CD4-positive, alpha-beta T cell (primary cell): Measurements from ENCODE around the gene TAF1C. TPM values are rescaled to one million over a fixed set of nuclear protein-coding genes. Genes with fewer than 3 reads are reported as not detected.

Experiments used
- ATAC-seq: fragments of 200-7000 bp; cut with Tn5 transposase; one replicate; pipeline ENCODE4 v1.10.0; 2022; ENCODE audit warnings: mild to moderate bottlenecking; ENCODE audit not compliant: poor library complexity
- CTCF ChIA-PET: fragments of 350-600 bp; sonication (Branson Sonifier 250); formaldehyde crosslinking; loops from one replicate; lab custom pipeline; 2021; ENCODE audit warnings: antibody characterized with exemption, inconsistent platforms; lab: Charles Lee
- POLR2A ChIA-PET: fragments of 350-600 bp; sonication (Branson Sonifier 250); formaldehyde crosslinking; loops from one replicate; lab custom pipeline; 2021; ENCODE audit warnings: antibody characterized with exemption, inconsistent platforms; lab: Charles Lee
- DNase-seq, 14 experiments: peaks; one replicate each; pipeline ENCODE4 v3.0.0-alpha.2; 2013 to 2020; ENCODE audit warnings: mixed read lengths in 2 of 14
- H3K27ac ChIP-seq, 2 donors: one replicate each; pipeline versions ENCODE4 v1.5.1 to v1.7.0; 2013; ENCODE audit warnings: low read length in 2 of 2, low read depth in 1 of 2, mild to moderate bottlenecking in 1 of 2
- H3K27me3 ChIP-seq, 2 experiments: 1 replicate in 1 of 2; 2 replicates in 1 of 2; pipeline versions ENCODE4 v1.6.1 to v1.7.0; 2013; ENCODE audit warnings: low read length in 2 of 2, control low read depth in 1 of 2, mild to moderate bottlenecking in 1 of 2, moderate library complexity in 1 of 2; ENCODE audit not compliant: insufficient read depth in 2 of 2, control insufficient read depth in 1 of 2
- H3K36me3 ChIP-seq: one replicate; pipeline ENCODE4 v1.6.1; 2013; ENCODE audit warnings: low read length, control low read depth; ENCODE audit not compliant: insufficient read depth
- H3K4me1 ChIP-seq: one replicate; pipeline ENCODE4 v1.6.1; 2013; ENCODE audit warnings: low read length, control low read depth; ENCODE audit not compliant: insufficient read depth
- H3K4me3 ChIP-seq: one replicate; pipeline ENCODE4 v1.5.1; 2013; ENCODE audit warnings: mild to moderate bottlenecking, low read length, moderate library complexity
- H3K9me3 ChIP-seq, 2 experiments: 1 replicate in 1 of 2; 2 replicates in 1 of 2; pipeline versions ENCODE4 v1.6.1 to v1.7.0; 2013; ENCODE audit warnings: low read length in 2 of 2, mild to moderate bottlenecking in 2 of 2, control low read depth in 1 of 2, moderate library complexity in 1 of 2; ENCODE audit not compliant: control insufficient read depth in 1 of 2, insufficient read depth in 1 of 2
- H3K27ac Mint-ChIP-seq: one replicate; pipeline ENCODE4 v1.8.0; 2020; ENCODE audit warnings: mixed read lengths
- H3K27me3 Mint-ChIP-seq: one replicate; pipeline ENCODE4 v1.8.0; 2021; ENCODE audit warnings: mixed read lengths
- H3K36me3 Mint-ChIP-seq: one replicate; pipeline ENCODE4 v1.8.0; 2021; ENCODE audit warnings: low read depth, mixed read lengths
- H3K4me1 Mint-ChIP-seq: one replicate; pipeline ENCODE4 v1.8.0; 2021; ENCODE audit warnings: low read depth, mixed read lengths
- H3K4me3 Mint-ChIP-seq: one replicate; pipeline ENCODE4 v1.8.0; 2020; ENCODE audit warnings: mild to moderate bottlenecking, mixed read lengths
- H3K9me3 Mint-ChIP-seq: one replicate; pipeline ENCODE4 v1.8.0; 2020; ENCODE audit warnings: mixed read lengths
- intact Hi-C, 2 experiments: fragments of 100-400 bp; cut with DNase I in 1 of 2; cut with micrococcal nuclease in 1 of 2; formaldehyde crosslinking; loops; one replicate each; pipeline versions ENCODE4 v1.15.1 to v1.9.0; 2023 to 2025; cut with DNase I, micrococcal nuclease
- total RNA-seq, 174 experiments: library from RNA in 2 of 174; stranded (reverse) in 2 of 174; gene quantifications; one replicate each; pipeline ENCODE4 v1.2.3 and lab custom pipeline; 2021 to 2026
- TF ChIP-seq, protein P1 (sequence below): fragments of 200-600 bp; IDR thresholded peaks from one replicate; pipeline ENCODE4 v1.8.0; 2022; ENCODE audit warnings: antibody characterized with exemption, mild to moderate bottlenecking

The TAF1C gene
- total RNA-seq, 2 experiments from 2014 or later, result 75.6 to 82.1 TPM

DNA sequence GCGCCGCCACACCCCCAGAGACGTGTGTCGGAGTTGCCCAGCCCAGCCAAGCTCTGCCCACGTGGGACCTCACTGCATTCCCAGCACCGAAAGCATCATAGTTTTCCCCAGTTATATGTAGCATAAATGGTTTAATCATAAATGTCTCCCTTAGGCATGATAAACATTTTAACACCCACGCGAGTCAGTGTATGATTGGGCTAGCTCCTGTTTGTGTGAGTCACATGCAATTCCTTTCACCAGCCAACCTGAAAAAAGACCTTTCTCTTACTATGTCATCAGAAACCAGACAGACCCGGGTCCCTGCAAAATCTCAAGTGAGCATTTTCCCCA is 9.2 kb downstream of the TAF1C start:
- ATAC-seq, result no peak
- peaks cover 6% of the 10 kb centered on the region for H3K4me1 Mint-ChIP-seq
- H3K36me3 Mint-ChIP-seq, result peaks cover 25% of the 10 kb centered on the region
- H3K9me3 ChIP-seq, result no peaks in the 10 kb centered on the region
- ChIA-PET CTCF (interaction anchor here (1.6 kb wide), 1 partner anchor 9 kb away, joined by 7 read pairs; the partner anchor contains the start of gene TAF1C), POLR2A (no interaction called here)
- no peak overlapping the region for H3K27ac Mint-ChIP-seq
- DNase-seq, result no peak
- intact Hi-C loops, result loop anchor here in 1 of 2 experiments (10.0 kb wide), 1 partner anchor 253 kb away; no protein-coding TSS in a partner anchor
- no peak overlapping the region for H3K4me3 Mint-ChIP-seq
- TF ChIP-seq, protein P1, sequence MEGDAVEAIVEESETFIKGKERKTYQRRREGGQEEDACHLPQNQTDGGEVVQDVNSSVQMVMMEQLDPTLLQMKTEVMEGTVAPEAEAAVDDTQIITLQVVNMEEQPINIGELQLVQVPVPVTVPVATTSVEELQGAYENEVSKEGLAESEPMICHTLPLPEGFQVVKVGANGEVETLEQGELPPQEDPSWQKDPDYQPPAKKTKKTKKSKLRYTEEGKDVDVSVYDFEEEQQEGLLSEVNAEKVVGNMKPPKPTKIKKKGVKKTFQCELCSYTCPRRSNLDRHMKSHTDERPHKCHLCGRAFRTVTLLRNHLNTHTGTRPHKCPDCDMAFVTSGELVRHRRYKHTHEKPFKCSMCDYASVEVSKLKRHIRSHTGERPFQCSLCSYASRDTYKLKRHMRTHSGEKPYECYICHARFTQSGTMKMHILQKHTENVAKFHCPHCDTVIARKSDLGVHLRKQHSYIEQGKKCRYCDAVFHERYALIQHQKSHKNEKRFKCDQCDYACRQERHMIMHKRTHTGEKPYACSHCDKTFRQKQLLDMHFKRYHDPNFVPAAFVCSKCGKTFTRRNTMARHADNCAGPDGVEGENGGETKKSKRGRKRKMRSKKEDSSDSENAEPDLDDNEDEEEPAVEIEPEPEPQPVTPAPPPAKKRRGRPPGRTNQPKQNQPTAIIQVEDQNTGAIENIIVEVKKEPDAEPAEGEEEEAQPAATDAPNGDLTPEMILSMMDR, result no peak
- H3K27me3 ChIP-seq, result no peaks in the 10 kb centered on the region
- H3K27me3 Mint-ChIP-seq, result no peaks in the 10 kb centered on the region
- H3K4me1 ChIP-seq, result no peaks in the 10 kb centered on the region
- H3K27ac ChIP-seq, result no peak overlapping the region
- peaks cover 41% of the 10 kb centered on the region for H3K36me3 ChIP-seq
- no peak overlapping the region for H3K4me3 ChIP-seq
- H3K9me3 Mint-ChIP-seq, result no peaks in the 10 kb centered on the region

DNA sequence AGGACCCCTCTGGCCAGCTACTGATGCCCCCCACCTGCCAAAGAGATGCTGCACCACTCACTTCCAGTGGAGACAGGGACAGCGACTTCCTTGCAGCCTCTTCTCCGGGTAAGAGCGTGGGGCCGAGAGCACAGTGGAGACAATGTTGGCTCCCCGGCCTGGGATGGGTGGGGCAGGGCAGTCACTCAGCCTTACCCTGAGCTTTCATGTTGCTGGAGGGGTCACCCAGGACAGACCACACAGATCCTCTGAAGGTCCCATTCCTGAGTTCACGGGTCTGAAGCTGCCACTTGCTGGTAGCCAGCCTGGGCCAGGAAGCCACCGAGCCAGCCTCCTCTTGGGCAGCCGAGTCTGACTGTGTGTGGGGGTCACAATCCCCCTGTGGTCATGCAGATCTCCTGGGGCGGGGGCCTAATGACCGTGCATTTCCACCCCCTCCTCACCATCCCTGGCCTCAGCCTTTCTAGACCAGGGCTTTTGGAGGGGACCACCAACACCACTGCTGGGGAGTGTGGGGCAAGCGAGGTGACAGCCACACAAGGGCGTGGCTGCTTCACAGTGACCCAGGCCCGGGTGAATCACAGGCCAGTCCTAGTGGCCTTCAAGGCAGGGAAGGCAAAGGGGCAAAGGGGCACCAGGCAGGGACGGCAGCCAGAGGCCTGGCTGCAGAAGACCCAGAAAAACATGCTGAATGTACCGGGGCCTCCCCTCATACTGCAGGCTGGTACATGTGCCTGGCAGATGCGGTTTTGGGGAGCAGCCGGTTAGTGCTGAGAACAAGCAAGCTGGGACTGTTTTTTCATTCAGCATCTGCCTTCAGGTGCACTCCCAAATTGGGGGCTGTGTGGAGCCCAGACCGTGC is 10.4 kb downstream of the TAF1C start:
- ATAC-seq (no peak), DNase-seq (peak in 1 of 14 experiments; percentile 36)
- Histone ChIP-seq H3K4me1 (no peaks in the 10 kb centered on the region), H3K9me3 (no peaks in the 10 kb centered on the region), H3K27me3 (peaks cover 0 to 1% of the 10 kb centered on the region in 2 experiments), H3K4me3 (no peak overlapping the region), H3K36me3 (peaks cover 29% of the 10 kb centered on the region), H3K27ac (no peak overlapping the region)
- peaks cover 14% of the 10 kb centered on the region for H3K36me3 Mint-ChIP-seq
- CTCF ChIA-PET, result interaction anchor here (1.3 to 1.6 kb wide), 2 partner anchors 10 kb away, joined by 7 to 9 read pairs; partner anchors contain the start of gene TAF1C
- peaks cover 6% of the 10 kb centered on the region for H3K4me1 Mint-ChIP-seq
- H3K4me3 Mint-ChIP-seq, result no peak overlapping the region
- POLR2A ChIA-PET, result interaction anchor here (1.4 kb wide), 1 partner anchor 10 kb away, joined by 8 read pairs; the partner anchor contains the start of gene TAF1C
- no peak overlapping the region for H3K27ac Mint-ChIP-seq
- TF ChIP-seq, protein P1, result no peak
- H3K9me3 Mint-ChIP-seq, result no peaks in the 10 kb centered on the region
- intact Hi-C loops, result loop anchor here in 1 of 2 experiments (10.0 kb wide), 1 partner anchor 252 kb away; no protein-coding TSS in a partner anchor
- H3K27me3 Mint-ChIP-seq, result no peaks in the 10 kb centered on the region

DNA sequence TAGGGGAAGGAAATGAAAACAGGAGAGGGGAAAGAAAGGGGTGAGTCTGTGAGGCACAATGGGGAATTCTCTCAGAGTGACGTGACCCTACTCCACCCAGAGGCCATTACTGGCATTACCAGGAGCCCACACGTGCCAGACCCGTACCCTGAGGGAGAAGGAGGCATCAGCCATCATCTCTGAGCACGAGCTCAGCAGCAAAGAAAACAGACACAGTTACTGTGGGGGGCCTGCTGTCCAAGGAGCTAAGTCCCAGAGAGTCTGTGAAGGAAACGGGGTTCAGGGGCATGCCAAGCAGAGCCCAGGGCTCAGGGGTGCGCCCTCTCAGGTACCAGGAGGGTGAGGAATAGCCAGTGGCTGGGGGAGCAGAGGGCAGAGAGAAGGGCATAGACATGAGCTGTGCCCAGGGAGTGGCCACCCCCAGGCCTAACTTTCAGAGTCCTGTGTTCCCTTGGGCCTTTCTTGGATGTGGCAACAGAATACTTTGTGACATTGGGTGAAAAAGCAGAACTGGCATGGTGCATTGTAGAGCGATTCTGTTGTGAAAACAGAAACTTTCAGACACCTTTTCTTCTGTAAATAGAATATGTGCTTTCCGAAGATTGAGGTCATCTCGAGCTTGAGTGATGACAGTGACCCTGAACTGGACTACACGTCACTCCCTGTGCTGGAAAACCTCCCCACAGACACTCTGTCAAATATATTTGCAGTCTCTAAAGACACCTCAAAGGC is 11.3 kb downstream of the TAF1C start:
- no peak overlapping the region for H3K4me3 Mint-ChIP-seq
- peaks cover 0 to 2% of the 10 kb centered on the region in 2 experiments for H3K27me3 ChIP-seq
- H3K9me3 Mint-ChIP-seq, result no peaks in the 10 kb centered on the region
- H3K36me3 Mint-ChIP-seq, result peaks cover 14% of the 10 kb centered on the region
- ChIA-PET POLR2A (interaction anchor here (1.4 kb wide), 1 partner anchor 11 kb away, joined by 8 read pairs; the partner anchor contains the start of gene TAF1C), CTCF (interaction anchor here (0.6 to 1.3 kb wide), 2 partner anchors 11 to 59 kb away, joined by 3 to 9 read pairs; partner anchors contain the start of gene TAF1C)
- peaks cover 21% of the 10 kb centered on the region for H3K36me3 ChIP-seq
- H3K4me3 ChIP-seq, result no peak overlapping the region
- H3K27ac Mint-ChIP-seq, result no peak overlapping the region
- no peaks in the 10 kb centered on the region for H3K4me1 ChIP-seq
- no peaks in the 10 kb centered on the region for H3K9me3 ChIP-seq
- H3K27me3 Mint-ChIP-seq, result no peaks in the 10 kb centered on the region
- TF ChIP-seq, protein P1, result peak; percentile 75
- intact Hi-C loops, result loop anchor here (1.0 to 10.0 kb wide), 4 partner anchors 59 to 251 kb away; partner anchors contain the start of gene MBTPS1 (in 1 of the 2)
- ATAC-seq (peak; percentile 99), DNase-seq (peak in 11 of 14 experiments; percentile 28 to 72 (median 53))
- H3K4me1 Mint-ChIP-seq, result peaks cover 6% of the 10 kb centered on the region
- no peak overlapping the region for H3K27ac ChIP-seq
